ENCODE measurements around the gene PPM1F.
"Not testable (repeated sequence)": the region's sequence is repeated elsewhere in the genome, so short reads cannot be mapped to it uniquely, and the experiment has no call there.

Gene PPM1F

GRCh38 chr22:21940521-21940920 is 12.1 kb downstream of the PPM1F start:
- no peak for DNase-seq (ENCODE audit: low spot score)

DNA sequence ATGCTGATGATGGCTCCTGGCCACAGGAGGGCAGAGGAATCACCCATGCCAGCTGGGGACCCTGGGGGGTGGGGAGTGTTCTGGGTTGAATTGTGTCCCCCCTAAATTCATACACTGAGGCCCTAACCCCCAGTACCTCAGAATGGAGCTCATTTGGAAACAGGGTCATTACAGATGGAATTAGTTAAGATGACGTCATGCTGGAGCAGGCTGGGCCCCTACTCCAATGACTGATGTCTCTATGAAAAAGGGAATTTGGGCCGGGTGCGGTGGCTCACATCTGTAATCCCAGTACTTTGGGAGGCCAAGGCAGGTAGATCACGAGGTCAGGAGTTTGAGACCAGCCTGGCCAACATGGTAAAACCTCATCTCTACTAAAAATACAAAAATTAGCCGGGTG is 12.7 kb downstream of the PPM1F start:
- DNase-seq (ENCODE audit: low spot score), result not testable (repeated sequence)

GRCh38 chr22:21939461-21939913 is 13.2 kb downstream of the PPM1F start:
- no peak for DNase-seq (ENCODE audit: low spot score)

GRCh38 chr22:21938906-21939305 is 13.7 kb downstream of the PPM1F start:
- DNase-seq (ENCODE audit: low spot score), result no peak

GRCh38 chr22:21938071-21938822 is 14.4 kb downstream of the PPM1F start:
- DNase-seq (ENCODE audit: low spot score), result peak; percentile 93

GRCh38 chr22:21937821-21938070 is 14.9 kb downstream of the PPM1F start:
- DNase-seq (ENCODE audit: low spot score), result no peak

DNA sequence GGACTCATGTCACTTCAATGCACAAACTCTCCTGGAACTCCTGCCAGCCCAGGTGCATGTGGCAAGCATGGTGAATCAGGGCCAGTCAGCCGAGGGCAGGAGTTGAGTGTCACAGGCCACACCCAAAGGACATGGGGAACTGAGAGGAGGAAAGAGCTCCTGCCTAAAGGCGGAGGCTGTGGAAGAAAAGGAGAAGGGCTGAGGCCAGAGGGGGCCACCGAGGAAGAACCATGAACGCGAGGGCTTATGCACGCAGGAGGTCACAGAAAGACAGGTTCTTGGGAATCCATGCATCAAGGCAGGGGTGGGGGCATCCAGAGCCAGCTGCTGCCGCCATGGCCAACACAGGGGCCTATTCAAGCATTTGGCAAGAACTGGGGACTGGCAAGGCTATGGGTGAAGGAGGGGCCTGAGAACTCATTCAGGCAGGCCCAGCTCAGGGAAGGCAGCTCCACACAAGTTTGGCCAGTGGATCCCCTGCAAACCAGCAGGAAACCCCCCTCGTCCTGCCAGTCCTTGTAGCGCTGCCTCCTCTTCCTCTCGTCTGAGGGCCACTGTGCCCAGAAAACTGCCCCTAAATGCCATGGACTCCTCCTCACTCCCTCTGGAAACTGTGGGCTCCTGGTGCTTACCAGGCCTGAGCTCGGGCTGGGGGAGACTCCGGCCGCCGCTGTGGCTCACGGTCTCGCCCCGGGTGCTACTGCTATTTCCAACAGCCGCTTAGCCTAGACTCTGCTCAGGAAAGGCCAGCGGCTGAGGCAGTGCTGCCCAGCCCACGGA is 15.4 kb downstream of the PPM1F start:
- no peak for DNase-seq (ENCODE audit: low spot score)

- no peak for DNase-seq (ENCODE audit: low spot score)
Observed at GRCh38 chr22:21936151-21936775, 16.4 kb downstream of the PPM1F start.

DNA sequence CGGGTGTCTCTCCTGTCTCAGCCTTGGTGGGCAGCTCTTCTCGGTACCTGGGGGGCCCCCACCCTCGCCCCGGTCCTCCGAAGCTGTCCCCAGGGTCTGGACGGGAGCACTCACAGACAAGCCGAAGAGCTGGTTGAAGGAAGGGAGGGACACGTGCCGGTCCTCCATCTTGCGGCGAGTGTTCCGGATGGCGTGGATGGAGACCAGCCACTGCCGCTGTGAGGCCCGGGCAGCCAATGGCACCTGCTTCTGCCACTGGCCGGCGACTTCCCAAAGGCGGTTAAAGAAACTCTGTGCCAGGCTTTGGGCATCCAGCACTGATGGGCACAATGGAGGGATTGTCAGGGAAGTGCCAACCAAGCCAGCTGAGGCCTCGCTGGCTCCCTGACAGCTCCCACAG is 18.7 kb downstream of the PPM1F start:
- DNase-seq (ENCODE audit: low spot score), result no peak

GRCh38 chr22:21933413-21933812 is 19.2 kb downstream of the PPM1F start:
- no peak for DNase-seq (ENCODE audit: low spot score)

DNA sequence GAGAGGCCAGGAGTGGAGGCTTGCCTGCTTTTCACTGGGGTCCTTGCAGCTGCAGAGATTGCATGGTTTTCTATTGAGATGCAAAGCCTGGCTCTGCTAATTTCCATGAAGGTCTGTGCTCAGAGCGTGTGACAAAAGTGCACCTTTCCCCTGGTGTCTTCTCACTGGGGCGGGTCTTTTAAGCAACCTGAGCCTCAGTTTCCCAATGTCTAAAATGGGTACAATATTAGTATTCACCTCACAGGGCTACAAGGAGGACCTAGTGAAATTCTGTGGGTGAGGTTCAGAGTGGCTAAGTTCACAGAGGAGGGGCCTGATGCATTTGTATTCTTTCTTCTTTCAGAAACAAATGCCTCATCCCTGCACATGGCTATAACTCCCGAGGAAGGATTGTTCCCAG is 20.3 kb downstream of the PPM1F start:
- DNase-seq (ENCODE audit: low spot score), result no peak

GRCh38 chr22:21931056-21931455 is 21.6 kb downstream of the PPM1F start:
- DNase-seq (ENCODE audit: low spot score), result no peak

DNA sequence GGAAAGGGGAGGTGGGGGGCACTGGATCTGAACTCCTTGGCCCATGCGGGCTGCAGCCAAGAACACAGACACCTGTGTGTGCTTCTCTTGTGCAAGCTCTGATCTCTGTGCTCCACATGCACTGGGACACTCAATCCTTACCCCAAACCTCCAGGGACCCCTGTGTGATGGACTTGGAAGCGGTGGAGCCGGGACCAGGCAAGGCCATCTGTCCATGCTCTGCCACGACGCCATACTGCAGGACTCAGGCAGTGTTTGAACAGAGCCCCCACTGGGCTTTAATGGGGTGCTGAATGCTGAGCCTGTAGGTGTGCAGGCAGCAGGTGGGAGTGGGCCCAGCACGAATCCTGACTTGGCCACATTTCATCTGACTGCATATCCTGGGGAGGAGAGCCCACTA is 23.4 kb downstream of the PPM1F start:
- no peak for DNase-seq (ENCODE audit: low spot score)

DNA sequence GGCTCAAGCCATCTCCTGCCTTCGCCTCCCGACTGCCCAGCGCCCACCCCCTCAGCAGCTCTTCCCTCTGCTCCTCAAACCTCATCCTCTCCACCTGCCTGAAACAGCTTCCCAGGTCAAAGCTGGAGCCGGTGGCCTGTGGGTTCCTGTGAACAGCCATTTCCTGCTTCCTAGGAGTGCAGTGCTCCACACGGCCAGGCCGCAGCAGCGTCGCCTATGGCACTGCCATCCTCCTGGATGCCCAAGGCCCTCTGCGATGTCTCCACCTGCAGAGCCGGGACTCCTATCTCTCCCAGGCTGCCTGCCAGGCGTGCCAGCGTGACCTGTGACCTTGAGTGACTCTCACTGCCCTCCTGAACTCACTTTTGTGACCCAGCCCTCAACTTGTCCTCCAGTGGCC is 24.6 kb downstream of the PPM1F start:
- no peak for DNase-seq (ENCODE audit: low spot score)

- DNase-seq (ENCODE audit: low spot score), result no peak
Observed at GRCh38 chr22:21927174-21927823, 25.3 kb downstream of the PPM1F start.

- DNase-seq (ENCODE audit: low spot score), result no peak
Observed at GRCh38 chr22:21926728-21927127, 25.9 kb downstream of the PPM1F start.

DNA sequence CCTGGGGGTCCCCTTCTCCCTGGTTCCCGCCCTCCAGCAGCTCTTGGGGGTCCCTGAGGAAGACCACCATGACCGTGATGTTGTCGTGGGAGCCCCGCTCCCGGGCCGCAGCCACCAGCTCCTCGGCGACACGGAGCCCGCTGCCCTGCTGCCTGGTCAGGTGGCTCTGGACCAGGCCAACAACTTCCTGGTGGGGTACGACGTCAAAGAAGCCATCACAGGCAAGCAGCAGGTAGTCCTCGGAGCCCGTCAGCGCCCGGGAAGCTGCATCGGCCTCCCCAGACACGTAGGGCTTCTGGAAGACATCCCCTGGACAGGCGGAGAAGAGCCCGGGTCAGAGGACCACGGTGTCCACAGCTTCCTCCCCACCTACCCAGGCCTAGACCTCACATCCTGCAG is 29.5 kb downstream of the PPM1F start:
- no peak for DNase-seq (ENCODE audit: low spot score)

GRCh38 chr22:21922370-21923162 is 30.1 kb downstream of the PPM1F start:
- no peak for DNase-seq (ENCODE audit: low spot score)

- DNase-seq (ENCODE audit: low spot score), result no peak
Observed at GRCh38 chr22:21921729-21922128, 30.9 kb downstream of the PPM1F start.

DNA sequence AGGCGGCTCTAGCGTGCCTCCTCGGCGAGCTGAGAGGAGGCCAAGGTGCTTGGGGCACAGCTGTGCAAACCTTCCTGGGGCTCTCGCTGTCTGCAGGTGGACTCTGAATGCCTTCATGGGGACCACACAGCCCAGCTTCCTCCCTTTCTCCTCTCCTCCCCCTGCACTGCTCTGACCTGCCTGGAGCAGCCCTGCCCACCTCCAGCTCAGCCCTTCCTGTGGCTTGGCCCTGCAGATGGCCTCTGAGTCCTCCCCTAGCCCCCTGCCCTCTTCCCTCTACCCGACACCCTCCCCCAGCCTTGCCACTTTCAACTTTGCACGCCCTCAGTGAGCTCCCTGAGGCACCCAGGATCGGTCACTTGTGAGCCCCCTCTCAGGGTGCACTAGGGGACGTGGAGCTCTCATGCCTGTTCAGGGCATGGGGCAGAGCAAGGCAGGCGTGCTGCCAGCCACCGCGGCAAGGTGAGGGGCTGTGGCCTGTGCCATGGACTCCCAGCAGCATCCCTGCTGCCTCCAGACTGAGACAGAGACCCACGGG is 31.4 kb downstream of the PPM1F start:
- no peak for DNase-seq (ENCODE audit: low spot score)

- DNase-seq (ENCODE audit: low spot score), result no peak
Observed at GRCh38 chr22:21920341-21921183, 32.1 kb downstream of the PPM1F start.

Measured in RKO (cell line).